HEK293T (cell line): ENCODE results near the gene PTPRD.

Source experiments
- ARNT ChIP-seq: fragments of 450-650 bp; IDR thresholded peaks from 2 replicates; pipeline ENCODE4 v1.6.1; 2017; ENCODE audit warnings: mild to moderate bottlenecking
- BHLHE40 ChIP-seq: fragments of 450-650 bp; IDR thresholded peaks from 2 replicates; pipeline ENCODE4 v1.6.1; 2016; ENCODE audit warnings: mild to moderate bottlenecking, moderate library complexity, borderline replicate concordance
- CTBP1 ChIP-seq: fragments of 450-650 bp; IDR thresholded peaks from 2 replicates; pipeline ENCODE4 v1.6.1; 2016; ENCODE audit warnings: borderline replicate concordance
- ELF4 ChIP-seq: fragments of 450-650 bp; IDR thresholded peaks from 2 replicates; pipeline ENCODE4 v1.6.1; 2017; ENCODE audit warnings: antibody characterized with exemption
- FOXA1 ChIP-seq: fragments of 450-650 bp; IDR thresholded peaks from 2 replicates; pipeline ENCODE4 v1.6.1; 2016; ENCODE audit warnings: mild to moderate bottlenecking
- FOXK2 ChIP-seq: fragments of 450-650 bp; IDR thresholded peaks from 2 replicates; pipeline ENCODE4 v1.6.1; 2016; ENCODE audit warnings: mild to moderate bottlenecking
- FOXM1 ChIP-seq: fragments of 450-650 bp; IDR thresholded peaks from 2 replicates; pipeline ENCODE4 v1.6.1; 2017; ENCODE audit warnings: mild to moderate bottlenecking, borderline replicate concordance
- LEF1 ChIP-seq: fragments of 450-650 bp; IDR thresholded peaks from 2 replicates; pipeline ENCODE4 v1.6.1; 2017; ENCODE audit warnings: mild to moderate bottlenecking, borderline replicate concordance
- NFRKB ChIP-seq: fragments of 450-650 bp; IDR thresholded peaks from 2 replicates; pipeline ENCODE4 v1.6.1; 2016; ENCODE audit warnings: mild to moderate bottlenecking, moderate library complexity
- SP1 ChIP-seq: fragments of 450-650 bp; IDR thresholded peaks from 2 replicates; pipeline ENCODE4 v1.6.1; 2017
- SUZ12 ChIP-seq: fragments of 450-650 bp; IDR thresholded peaks from 2 replicates; pipeline ENCODE4 v1.6.1; 2016; ENCODE audit warnings: mild to moderate bottlenecking
- TARDBP ChIP-seq: fragments of 450-650 bp; IDR thresholded peaks from 2 replicates; pipeline ENCODE4 v1.6.1; 2016
- ZNF384 ChIP-seq: fragments of 450-650 bp; IDR thresholded peaks from 2 replicates; pipeline ENCODE4 v1.6.1; 2016
- TF ChIP-seq, protein P1 (sequence below): fragments of 450-650 bp; IDR thresholded peaks from 2 replicates; pipeline ENCODE4 v1.6.1; 2016

- no peak for TF ChIP-seq FOXM1
- no peak for TF ChIP-seq FOXK2
- TF ChIP-seq TARDBP, result no peak
- TF ChIP-seq LEF1, result no peak
- TF ChIP-seq SUZ12, result no peak
- no peak for TF ChIP-seq BHLHE40
- no peak for TF ChIP-seq FOXA1
- no peak for TF ChIP-seq ZNF384
- no peak for TF ChIP-seq ELF4
- no peak for TF ChIP-seq CTBP1
- no peak for TF ChIP-seq ARNT
- TF ChIP-seq NFRKB, result no peak
- TF ChIP-seq, protein P1, sequence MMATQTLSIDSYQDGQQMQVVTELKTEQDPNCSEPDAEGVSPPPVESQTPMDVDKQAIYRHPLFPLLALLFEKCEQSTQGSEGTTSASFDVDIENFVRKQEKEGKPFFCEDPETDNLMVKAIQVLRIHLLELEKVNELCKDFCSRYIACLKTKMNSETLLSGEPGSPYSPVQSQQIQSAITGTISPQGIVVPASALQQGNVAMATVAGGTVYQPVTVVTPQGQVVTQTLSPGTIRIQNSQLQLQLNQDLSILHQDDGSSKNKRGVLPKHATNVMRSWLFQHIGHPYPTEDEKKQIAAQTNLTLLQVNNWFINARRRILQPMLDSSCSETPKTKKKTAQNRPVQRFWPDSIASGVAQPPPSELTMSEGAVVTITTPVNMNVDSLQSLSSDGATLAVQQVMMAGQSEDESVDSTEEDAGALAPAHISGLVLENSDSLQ, result no peak
- TF ChIP-seq SP1, result no peak
Observed at GRCh38 chr9:8718121-8718725, 1894.6 kb downstream of the PTPRD start.
